Stimulated activated memory B cell treated with anti-CD40 and anti-IgM and Interleukin-4, amounts not matched to agents 10 μg/mL and 1 μg/mL and 100 μg/mL, for 72 hours (primary cell): ENCODE results near the gene AMER3.

Experiments
- ATAC-seq: fragments of 150-1000 bp; cut with Tn5 transposase; 2 replicates; pipeline ENCODE4 v1.10.0; 2021
- H3K27ac Mint-ChIP-seq: one replicate; pipeline ENCODE4 v1.8.0; 2022; ENCODE audit warnings: mild to moderate bottlenecking, mixed read lengths
- H3K27me3 Mint-ChIP-seq: one replicate; pipeline ENCODE4 v1.8.0; 2022; ENCODE audit warnings: mixed read lengths
- H3K36me3 Mint-ChIP-seq: one replicate; pipeline ENCODE4 v1.8.0; 2022; ENCODE audit warnings: mixed read lengths
- H3K4me1 Mint-ChIP-seq: one replicate; pipeline ENCODE4 v1.8.0; 2022; ENCODE audit warnings: mixed read lengths
- H3K4me3 Mint-ChIP-seq: one replicate; pipeline ENCODE4 v1.8.0; 2022; ENCODE audit warnings: mild to moderate bottlenecking, moderate library complexity, mixed read lengths
- H3K9me3 Mint-ChIP-seq: one replicate; pipeline ENCODE4 v1.8.0; 2022; ENCODE audit warnings: mixed read lengths

Gene AMER3

GRCh38 chr2:130740671-130741070, 14.7 kb upstream of the AMER3 start:
- H3K9me3 Mint-ChIP-seq = peaks cover 5% of the 10 kb centered on the region
- ATAC-seq = no peak

DNA sequence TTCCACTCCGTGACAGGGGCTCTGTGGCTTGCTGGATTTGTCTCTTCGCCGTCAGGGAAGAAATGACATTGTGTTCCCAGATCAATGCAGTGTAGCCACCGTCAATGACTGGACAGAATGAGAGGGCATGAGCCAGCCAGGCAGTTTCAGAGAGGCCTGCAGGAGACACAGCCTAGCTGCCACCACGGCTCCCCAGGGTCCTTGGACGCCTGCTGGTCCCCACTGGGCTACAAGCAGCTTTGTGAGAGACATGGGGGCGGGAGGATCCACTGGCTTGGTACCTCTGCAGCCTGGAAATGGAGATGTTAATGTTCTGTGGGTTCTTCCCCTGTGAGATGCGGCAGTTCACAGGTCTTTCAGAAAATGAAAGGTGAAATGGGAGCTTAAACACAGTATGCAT, 12.1 kb upstream of the AMER3 start:
- Mint-ChIP-seq H3K4me3 (no peak overlapping the region), H3K27me3 (peaks cover 36% of the 10 kb centered on the region), H3K36me3 (no peaks in the 10 kb centered on the region), H3K4me1 (no peaks in the 10 kb centered on the region), H3K9me3 (peaks cover 5% of the 10 kb centered on the region), H3K27ac (no peak overlapping the region)
- no peak for ATAC-seq

More at GRCh38 chr2:130740671-130741070, 14.7 kb upstream of the AMER3 start:
- no peak overlapping the region for H3K27ac Mint-ChIP-seq
- no peak overlapping the region for H3K4me3 Mint-ChIP-seq
- H3K36me3 Mint-ChIP-seq = no peaks in the 10 kb centered on the region
- no peaks in the 10 kb centered on the region for H3K4me1 Mint-ChIP-seq
- H3K27me3 Mint-ChIP-seq = peaks cover 48% of the 10 kb centered on the region

- Mint-ChIP-seq H3K9me3 (peaks cover 5% of the 10 kb centered on the region), H3K4me3 (no peak overlapping the region), H3K36me3 (no peaks in the 10 kb centered on the region), H3K27ac (no peak overlapping the region), H3K4me1 (no peaks in the 10 kb centered on the region), H3K27me3 (peaks cover 28% of the 10 kb centered on the region)
- no peak for ATAC-seq
Observed at GRCh38 chr2:130744287-130745117, 10.8 kb upstream of the AMER3 start.

- H3K27ac Mint-ChIP-seq = no peak overlapping the region
Observed at GRCh38 chr2:130749078-130749477, 6.3 kb upstream of the AMER3 start.

GRCh38 chr2:130749641-130750040, 5.7 kb upstream of the AMER3 start:
- no peaks in the 10 kb centered on the region for H3K36me3 Mint-ChIP-seq
- H3K4me3 Mint-ChIP-seq = no peak overlapping the region
- H3K4me1 Mint-ChIP-seq = no peaks in the 10 kb centered on the region
- no peak for ATAC-seq
- H3K9me3 Mint-ChIP-seq = peaks cover 5% of the 10 kb centered on the region
- H3K27me3 Mint-ChIP-seq = peaks cover 37% of the 10 kb centered on the region
- no peak overlapping the region for H3K27ac Mint-ChIP-seq

More at GRCh38 chr2:130749078-130749477, 6.3 kb upstream of the AMER3 start:
- no peak for ATAC-seq
- Mint-ChIP-seq H3K9me3 (peaks cover 5% of the 10 kb centered on the region), H3K36me3 (no peaks in the 10 kb centered on the region), H3K27me3 (peaks cover 37% of the 10 kb centered on the region), H3K4me3 (no peak overlapping the region), H3K4me1 (no peaks in the 10 kb centered on the region)

DNA sequence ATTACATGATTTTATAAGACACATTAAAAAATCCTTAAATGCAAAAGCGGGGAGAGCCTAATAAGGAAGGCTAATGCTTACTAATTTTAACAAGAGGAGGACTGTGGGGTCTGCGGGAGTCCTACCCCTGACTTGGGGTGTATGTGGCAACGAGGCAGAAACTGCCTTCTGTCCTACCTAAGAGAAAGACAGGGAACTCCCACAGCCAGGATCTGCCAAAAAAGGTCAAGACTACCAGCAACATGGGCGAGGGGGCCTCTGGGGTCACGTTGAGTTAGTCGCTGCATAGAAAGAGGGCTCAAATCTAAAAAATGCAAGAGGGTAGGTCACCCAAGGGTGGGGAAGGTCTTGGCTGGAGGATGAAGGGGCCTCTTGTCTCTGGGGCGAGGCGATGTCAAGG, 529 bp upstream of the AMER3 start:
- no peak overlapping the region for H3K4me3 Mint-ChIP-seq
- H3K27me3 Mint-ChIP-seq = peaks cover 68% of the 10 kb centered on the region
- peaks cover 4% of the 10 kb centered on the region for H3K4me1 Mint-ChIP-seq
- no peaks in the 10 kb centered on the region for H3K36me3 Mint-ChIP-seq
- H3K27ac Mint-ChIP-seq = no peak overlapping the region
- no peaks in the 10 kb centered on the region for H3K9me3 Mint-ChIP-seq
- no peak for ATAC-seq

- no peak overlapping the region for H3K27ac Mint-ChIP-seq
- H3K36me3 Mint-ChIP-seq = no peaks in the 10 kb centered on the region
- peak; percentile 45 for ATAC-seq
- H3K4me3 Mint-ChIP-seq = peak overlapping the region; percentile 50
- peaks cover 73% of the 10 kb centered on the region for H3K27me3 Mint-ChIP-seq
- no peaks in the 10 kb centered on the region for H3K9me3 Mint-ChIP-seq
- peaks cover 4% of the 10 kb centered on the region for H3K4me1 Mint-ChIP-seq
Observed at GRCh38 chr2:130756053-130756873, 923 bp downstream of the AMER3 start.

DNA sequence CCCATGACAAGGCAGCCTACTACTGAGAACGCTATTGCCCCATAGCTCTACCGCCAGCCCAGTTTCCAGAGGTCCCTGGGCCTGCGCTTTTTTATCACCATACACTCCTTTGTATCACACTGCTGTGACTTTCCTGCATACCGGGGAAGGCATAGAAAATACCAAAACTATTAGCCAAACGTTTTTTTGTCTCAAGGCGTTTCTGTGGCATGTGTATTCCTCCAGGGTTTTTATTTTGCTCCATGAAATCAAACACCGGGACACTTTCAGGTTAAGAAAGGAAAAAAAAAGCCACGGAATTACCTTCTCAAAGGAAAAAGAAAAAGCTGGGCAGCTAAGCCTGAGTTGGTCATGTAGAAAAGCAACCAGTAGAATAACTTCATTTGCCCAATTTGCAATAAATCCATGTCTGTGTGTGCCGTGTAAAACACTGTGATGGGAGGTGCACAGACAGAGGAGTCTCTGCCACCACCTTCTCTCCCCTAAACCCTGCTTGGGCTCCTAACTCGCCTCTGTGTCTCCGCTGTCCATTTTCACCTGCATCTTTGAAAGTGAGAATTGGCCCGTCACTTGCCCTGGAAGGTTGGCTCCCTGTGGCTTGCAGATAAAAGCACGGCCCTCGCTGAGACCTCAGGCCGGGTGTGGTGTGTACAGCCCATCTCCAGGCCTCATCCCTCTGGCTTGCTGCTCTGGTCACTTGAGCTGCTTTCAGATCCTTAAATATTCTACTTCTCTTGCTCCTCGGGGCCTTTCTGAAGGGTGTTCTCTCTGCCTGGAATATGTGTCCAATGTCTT, 1.7 kb downstream of the AMER3 start:
- peaks cover 81% of the 10 kb centered on the region for H3K27me3 Mint-ChIP-seq
- H3K4me3 Mint-ChIP-seq = peak overlapping the region; percentile 50
- H3K4me1 Mint-ChIP-seq = peaks cover 4% of the 10 kb centered on the region

GRCh38 chr2:130759906-130760753, 4.8 kb downstream of the AMER3 start:
- H3K4me3 Mint-ChIP-seq = no peak overlapping the region
- ATAC-seq = no peak
- no peaks in the 10 kb centered on the region for H3K36me3 Mint-ChIP-seq
- peaks cover 4% of the 10 kb centered on the region for H3K4me1 Mint-ChIP-seq
- H3K27ac Mint-ChIP-seq = no peak overlapping the region
- peaks cover 56% of the 10 kb centered on the region for H3K27me3 Mint-ChIP-seq
- no peaks in the 10 kb centered on the region for H3K9me3 Mint-ChIP-seq

More for the DNA sequence above, 1.7 kb downstream of the AMER3 start:
- Mint-ChIP-seq H3K27ac (no peak overlapping the region), H3K9me3 (no peaks in the 10 kb centered on the region), H3K36me3 (no peaks in the 10 kb centered on the region)
- ATAC-seq = no peak

- H3K27ac Mint-ChIP-seq = no peak overlapping the region
- ATAC-seq = peak; percentile 5
- no peaks in the 10 kb centered on the region for H3K4me1 Mint-ChIP-seq
- H3K4me3 Mint-ChIP-seq = no peak overlapping the region
- no peaks in the 10 kb centered on the region for H3K36me3 Mint-ChIP-seq
- H3K27me3 Mint-ChIP-seq = peaks cover 47% of the 10 kb centered on the region
- H3K9me3 Mint-ChIP-seq = no peaks in the 10 kb centered on the region
Observed at GRCh38 chr2:130760754-130761751, 5.7 kb downstream of the AMER3 start.

- Mint-ChIP-seq H3K27me3 (peaks cover 50% of the 10 kb centered on the region), H3K27ac (no peak overlapping the region), H3K9me3 (no peaks in the 10 kb centered on the region), H3K4me3 (no peak overlapping the region), H3K36me3 (no peaks in the 10 kb centered on the region), H3K4me1 (no peaks in the 10 kb centered on the region)
- ATAC-seq = no peak
Observed at GRCh38 chr2:130762031-130762909, 6.9 kb downstream of the AMER3 start.

GRCh38 chr2:130762910-130763385, 7.6 kb downstream of the AMER3 start:
- H3K27me3 Mint-ChIP-seq = peaks cover 50% of the 10 kb centered on the region
- no peaks in the 10 kb centered on the region for H3K4me1 Mint-ChIP-seq
- no peaks in the 10 kb centered on the region for H3K9me3 Mint-ChIP-seq
- no peak overlapping the region for H3K27ac Mint-ChIP-seq
- no peak overlapping the region for H3K4me3 Mint-ChIP-seq
- no peaks in the 10 kb centered on the region for H3K36me3 Mint-ChIP-seq
- ATAC-seq = no peak
